Lower lobe of right lung (tissue), 2 donors: ENCODE results near the gene TNC. TPM values are rescaled to one million over a fixed set of nuclear protein-coding genes. Genes with fewer than 3 reads are reported as not detected.
A peak's percentile ranks its signal among the peaks of the same experiment; 100 is the strongest.

Source experiments
- ATAC-seq, 2 donors: fragments of 200-7000 bp; cut with Tn5 transposase; one replicate each; pipeline ENCODE4 v1.9.1; 2020 to 2022; ENCODE audit warnings: mild to moderate bottlenecking in 2 of 2, moderate library complexity in 2 of 2
- DNase-seq: peaks from one replicate; pipeline ENCODE4 v3.0.0-alpha.2; 2020
- H3K27ac ChIP-seq: fragments of 200-600 bp; one replicate; pipeline ENCODE4 v1.8.0; 2022
- H3K27me3 ChIP-seq: fragments of 200-600 bp; one replicate; pipeline ENCODE4 v1.8.0; 2022; ENCODE audit warnings: low read depth
- H3K36me3 ChIP-seq: fragments of 200-600 bp; one replicate; pipeline ENCODE4 v1.8.0; 2022; ENCODE audit warnings: mild to moderate bottlenecking
- H3K4me1 ChIP-seq: fragments of 200-600 bp; one replicate; pipeline ENCODE4 v1.8.0; 2022
- H3K4me3 ChIP-seq: fragments of 200-600 bp; one replicate; pipeline ENCODE4 v1.8.0; 2022; ENCODE audit warnings: mild to moderate bottlenecking
- H3K9me3 ChIP-seq: fragments of 200-600 bp; one replicate; pipeline ENCODE4 v1.8.0; 2022
- intact Hi-C: fragments of 100-400 bp; cut with DNase I; formaldehyde crosslinking; loops from one replicate; pipeline ENCODE4 v1.11.0; 2022
- total RNA-seq: library from RNA; stranded (reverse); fragmentation: NEBNext Ultra II Directional; extraction: Animal tissue kit (Norgen Biotek cat#: 25700); gene quantifications from one replicate; pipeline ENCODE4 v1.2.1, GENCODE V29; 2021
- TF ChIP-seq, protein P1 (sequence below): fragments of 200-600 bp; IDR thresholded peaks from one replicate; pipeline ENCODE4 v1.8.0; 2022; ENCODE audit warnings: antibody characterized with exemption, mild to moderate bottlenecking
- donor health status: DM: no; HTN: yes; CAD: no; lungs with severe emphysema.

TNC gene
- total RNA-seq, 1 donor from 2014 or later = 18.5 TPM

DNA sequence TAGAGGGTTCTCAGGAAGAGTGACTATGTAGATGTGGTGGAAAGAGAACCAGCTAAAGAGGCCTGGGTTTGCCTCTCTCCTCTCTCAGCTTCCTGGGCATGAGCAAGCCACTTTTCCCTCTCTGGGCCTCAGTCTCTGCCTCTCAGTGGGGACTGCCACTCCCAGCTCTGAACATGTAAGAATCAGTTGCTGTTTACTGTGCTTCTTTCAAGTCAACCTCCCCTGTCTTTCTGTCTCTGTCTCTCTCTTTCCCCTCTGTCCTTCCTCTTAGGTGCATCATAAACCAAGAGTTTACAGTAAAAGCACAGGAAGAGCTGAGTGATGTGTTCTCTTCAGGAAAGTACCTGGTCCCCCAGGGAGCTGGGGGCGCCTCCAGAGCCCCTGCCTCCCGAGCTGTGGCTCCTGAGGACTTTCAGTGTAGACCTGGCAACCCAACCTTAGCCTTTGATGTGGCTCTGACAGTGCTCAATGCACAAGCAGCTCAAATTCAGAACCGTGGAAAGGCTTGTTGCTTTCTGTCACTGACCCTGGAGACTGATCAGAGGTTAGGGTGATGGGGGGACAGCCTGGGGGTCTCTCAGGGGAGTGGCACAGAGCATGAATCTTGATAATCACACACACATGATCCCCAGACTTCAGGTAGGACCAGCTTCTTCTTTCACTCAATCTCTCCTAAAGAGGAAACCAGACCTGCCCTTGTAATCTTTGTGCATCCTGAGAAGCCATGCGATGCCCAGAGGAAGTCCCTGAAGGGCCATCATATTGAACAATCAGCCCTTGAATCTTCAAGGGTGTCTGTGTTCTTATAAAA, 128.2 kb downstream of the TNC start:
- Histone ChIP-seq H3K36me3 (no peaks in the 10 kb centered on the region), H3K9me3 (no peaks in the 10 kb centered on the region), H3K4me3 (no peak overlapping the region), H3K27me3 (no peaks in the 10 kb centered on the region), H3K4me1 (no peaks in the 10 kb centered on the region), H3K27ac (no peak overlapping the region)
- no peak for DNase-seq
- intact Hi-C loops = no loop called here
- ATAC-seq = no peak
- TF ChIP-seq, protein P1, sequence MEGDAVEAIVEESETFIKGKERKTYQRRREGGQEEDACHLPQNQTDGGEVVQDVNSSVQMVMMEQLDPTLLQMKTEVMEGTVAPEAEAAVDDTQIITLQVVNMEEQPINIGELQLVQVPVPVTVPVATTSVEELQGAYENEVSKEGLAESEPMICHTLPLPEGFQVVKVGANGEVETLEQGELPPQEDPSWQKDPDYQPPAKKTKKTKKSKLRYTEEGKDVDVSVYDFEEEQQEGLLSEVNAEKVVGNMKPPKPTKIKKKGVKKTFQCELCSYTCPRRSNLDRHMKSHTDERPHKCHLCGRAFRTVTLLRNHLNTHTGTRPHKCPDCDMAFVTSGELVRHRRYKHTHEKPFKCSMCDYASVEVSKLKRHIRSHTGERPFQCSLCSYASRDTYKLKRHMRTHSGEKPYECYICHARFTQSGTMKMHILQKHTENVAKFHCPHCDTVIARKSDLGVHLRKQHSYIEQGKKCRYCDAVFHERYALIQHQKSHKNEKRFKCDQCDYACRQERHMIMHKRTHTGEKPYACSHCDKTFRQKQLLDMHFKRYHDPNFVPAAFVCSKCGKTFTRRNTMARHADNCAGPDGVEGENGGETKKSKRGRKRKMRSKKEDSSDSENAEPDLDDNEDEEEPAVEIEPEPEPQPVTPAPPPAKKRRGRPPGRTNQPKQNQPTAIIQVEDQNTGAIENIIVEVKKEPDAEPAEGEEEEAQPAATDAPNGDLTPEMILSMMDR = no peak

- ATAC-seq = peak; percentile 54 to 57
- Histone ChIP-seq H3K9me3 (no peaks in the 10 kb centered on the region), H3K27ac (no peak overlapping the region), H3K4me1 (no peaks in the 10 kb centered on the region), H3K36me3 (no peaks in the 10 kb centered on the region), H3K4me3 (no peak overlapping the region), H3K27me3 (no peaks in the 10 kb centered on the region)
- DNase-seq = no peak
- TF ChIP-seq, protein P1 = no peak
- intact Hi-C loops = no loop called here
Measured at GRCh38 chr9:114988962-114989599, 128.9 kb downstream of the TNC start.

DNA sequence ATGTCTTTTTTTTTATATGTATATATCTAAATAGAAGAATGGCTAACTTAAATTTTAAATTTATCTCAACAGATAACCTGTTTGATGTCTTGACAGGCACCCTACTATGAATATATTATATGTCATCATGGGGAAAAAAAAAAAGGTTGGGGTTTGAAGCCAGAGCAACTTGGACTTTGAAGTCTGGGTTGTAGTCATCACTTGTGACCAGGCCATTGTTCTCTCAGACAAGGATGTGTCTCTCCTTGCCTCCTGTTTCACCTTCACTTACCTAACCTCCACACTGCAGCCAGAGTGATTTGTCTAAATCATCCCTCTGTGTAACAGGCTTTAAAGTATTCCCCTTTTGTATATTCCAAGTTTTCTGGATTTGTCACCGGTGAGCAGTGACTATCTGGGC, 130.8 kb downstream of the TNC start:
- no peak overlapping the region for H3K4me3 ChIP-seq
- no peaks in the 10 kb centered on the region for H3K27me3 ChIP-seq
- TF ChIP-seq, protein P1 = no peak
- no peak overlapping the region for H3K27ac ChIP-seq
- ATAC-seq = no peak
- DNase-seq = no peak
- no peaks in the 10 kb centered on the region for H3K36me3 ChIP-seq
- H3K9me3 ChIP-seq = no peaks in the 10 kb centered on the region
- intact Hi-C loops = no loop called here
- no peaks in the 10 kb centered on the region for H3K4me1 ChIP-seq

DNA sequence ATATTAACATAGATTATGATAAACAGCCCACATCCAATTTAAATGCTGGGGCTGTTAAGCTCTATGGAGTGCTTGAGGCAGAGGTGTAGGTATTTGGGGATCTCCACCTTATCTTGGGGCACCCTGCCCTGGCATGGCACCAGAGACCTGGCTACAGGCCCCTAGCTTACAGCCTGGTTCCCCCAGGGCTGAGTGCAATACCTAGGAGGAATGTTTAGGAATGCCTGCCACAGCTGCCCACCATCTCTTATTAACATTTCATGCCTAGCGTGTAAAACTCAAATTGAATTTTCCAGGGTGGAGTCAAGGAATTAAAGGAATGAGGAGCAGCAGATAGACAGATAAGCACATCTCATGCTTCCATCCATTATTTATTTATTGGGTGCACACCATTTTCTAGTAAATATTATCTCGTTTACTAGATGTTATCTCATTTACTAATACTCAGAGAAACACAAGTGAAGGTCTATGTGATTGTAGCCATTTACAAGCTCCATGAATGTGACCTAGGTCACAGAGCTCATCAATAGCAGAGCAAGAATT, 131.9 kb downstream of the TNC start:
- Histone ChIP-seq H3K27ac (no peak overlapping the region), H3K4me1 (no peaks in the 10 kb centered on the region), H3K36me3 (no peaks in the 10 kb centered on the region), H3K27me3 (no peaks in the 10 kb centered on the region), H3K9me3 (no peaks in the 10 kb centered on the region), H3K4me3 (no peak overlapping the region)
- no peak for ATAC-seq
- intact Hi-C loops = no loop called here
- TF ChIP-seq, protein P1 = no peak
- no peak for DNase-seq

DNA sequence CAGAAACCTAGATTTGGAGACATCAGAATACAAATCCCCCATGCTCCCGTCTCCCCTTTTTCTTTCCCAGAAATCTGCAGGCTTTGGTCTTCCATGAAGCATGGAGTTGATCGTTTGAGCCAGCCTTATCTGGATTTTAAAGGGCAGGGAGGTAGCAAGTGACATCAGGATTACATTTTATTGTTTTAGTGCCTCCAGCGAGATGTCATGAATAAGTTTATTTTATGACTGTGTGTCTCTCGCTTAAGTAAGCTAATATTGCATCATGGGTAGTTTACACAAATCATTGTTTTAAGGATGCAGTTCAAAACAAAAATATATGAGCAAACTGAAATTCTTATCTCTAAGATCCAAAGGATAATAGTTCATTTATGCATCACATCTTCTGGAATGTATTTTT, 136.9 kb downstream of the TNC start:
- intact Hi-C loops = no loop called here
- H3K4me1 ChIP-seq = no peaks in the 10 kb centered on the region
- H3K9me3 ChIP-seq = no peaks in the 10 kb centered on the region
- no peaks in the 10 kb centered on the region for H3K27me3 ChIP-seq
- no peak overlapping the region for H3K4me3 ChIP-seq
- no peak for DNase-seq
- no peaks in the 10 kb centered on the region for H3K36me3 ChIP-seq
- TF ChIP-seq, protein P1 = no peak
- no peak overlapping the region for H3K27ac ChIP-seq
- ATAC-seq = no peak
